ENCODE data around the gene CCR2.

The CCR2 gene

DNA sequence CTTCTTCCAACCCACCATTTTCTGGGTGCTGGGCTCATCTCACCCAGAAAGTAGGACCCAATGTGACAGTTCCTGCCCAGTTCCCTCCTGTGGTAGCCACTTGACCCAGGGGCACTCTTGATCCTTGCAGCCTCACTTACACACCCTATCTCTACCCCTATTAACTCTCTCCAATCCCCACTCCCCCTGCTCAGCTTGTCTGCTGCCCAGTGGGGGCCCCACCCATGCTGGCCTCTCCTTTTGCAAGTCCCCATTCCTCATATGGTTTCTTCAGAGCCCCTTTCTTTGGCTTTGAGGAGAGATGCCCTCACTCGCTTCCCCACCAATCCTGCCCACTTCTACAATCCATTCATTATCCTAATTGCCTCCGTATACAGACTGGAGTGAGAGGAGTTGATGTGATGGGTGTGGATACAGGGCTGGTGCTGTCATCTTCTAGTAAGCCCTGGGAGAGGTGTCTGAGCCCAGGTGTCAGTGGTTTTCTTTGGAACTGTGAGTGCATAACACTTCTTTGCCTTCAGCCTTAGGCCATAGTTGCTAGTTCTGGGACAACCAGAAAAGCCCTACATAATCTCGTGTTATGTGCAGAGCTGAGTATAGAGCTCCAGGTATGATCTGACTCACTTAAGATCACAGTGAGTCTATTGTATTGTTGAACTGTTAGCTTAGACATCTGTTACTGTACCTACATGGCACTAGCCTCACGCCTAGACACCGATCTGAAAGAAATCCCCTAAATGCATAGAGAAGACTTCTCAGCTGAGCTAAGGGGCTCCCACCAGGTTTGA, 12.0 kb downstream of the CCR2 start:
- TF ChIP-seq TEAD4 (IDR thresholded peaks at IDR 0.05) (no peak), YY1 (IDR thresholded peaks at IDR 0.05; ENCODE audit: low read depth) (no peak), RAD21 (IDR thresholded peaks at IDR 0.05; ENCODE audit: low read depth) (no peak), ZBTB7A (IDR thresholded peaks at IDR 0.05; ENCODE audit: low read depth) (no peak), TAF1 (IDR thresholded peaks at IDR 0.05; ENCODE audit: low read depth) (no peak), TCF12 (IDR thresholded peaks at IDR 0.05; ENCODE audit: low read depth) (no peak), FOXM1 (IDR thresholded peaks at IDR 0.05; ENCODE audit: borderline replicate concordance, low read depth) (no peak), EGR1 (IDR thresholded peaks at IDR 0.05) (no peak), CEBPB (IDR thresholded peaks at IDR 0.05) (no peak), EP300 (IDR thresholded peaks at IDR 0.05; ENCODE audit: borderline replicate concordance) (no peak), NFIC (IDR thresholded peaks at IDR 0.05) (no peak), CREB1 (IDR thresholded peaks at IDR 0.05; ENCODE audit: low read depth) (no peak), USF1 (IDR thresholded peaks at IDR 0.05) (no peak)
- TF ChIP-seq, protein P1, sequence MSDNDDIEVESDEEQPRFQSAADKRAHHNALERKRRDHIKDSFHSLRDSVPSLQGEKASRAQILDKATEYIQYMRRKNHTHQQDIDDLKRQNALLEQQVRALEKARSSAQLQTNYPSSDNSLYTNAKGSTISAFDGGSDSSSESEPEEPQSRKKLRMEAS (IDR thresholded peaks at IDR 0.05): no peak
- TF ChIP-seq, protein P2, sequence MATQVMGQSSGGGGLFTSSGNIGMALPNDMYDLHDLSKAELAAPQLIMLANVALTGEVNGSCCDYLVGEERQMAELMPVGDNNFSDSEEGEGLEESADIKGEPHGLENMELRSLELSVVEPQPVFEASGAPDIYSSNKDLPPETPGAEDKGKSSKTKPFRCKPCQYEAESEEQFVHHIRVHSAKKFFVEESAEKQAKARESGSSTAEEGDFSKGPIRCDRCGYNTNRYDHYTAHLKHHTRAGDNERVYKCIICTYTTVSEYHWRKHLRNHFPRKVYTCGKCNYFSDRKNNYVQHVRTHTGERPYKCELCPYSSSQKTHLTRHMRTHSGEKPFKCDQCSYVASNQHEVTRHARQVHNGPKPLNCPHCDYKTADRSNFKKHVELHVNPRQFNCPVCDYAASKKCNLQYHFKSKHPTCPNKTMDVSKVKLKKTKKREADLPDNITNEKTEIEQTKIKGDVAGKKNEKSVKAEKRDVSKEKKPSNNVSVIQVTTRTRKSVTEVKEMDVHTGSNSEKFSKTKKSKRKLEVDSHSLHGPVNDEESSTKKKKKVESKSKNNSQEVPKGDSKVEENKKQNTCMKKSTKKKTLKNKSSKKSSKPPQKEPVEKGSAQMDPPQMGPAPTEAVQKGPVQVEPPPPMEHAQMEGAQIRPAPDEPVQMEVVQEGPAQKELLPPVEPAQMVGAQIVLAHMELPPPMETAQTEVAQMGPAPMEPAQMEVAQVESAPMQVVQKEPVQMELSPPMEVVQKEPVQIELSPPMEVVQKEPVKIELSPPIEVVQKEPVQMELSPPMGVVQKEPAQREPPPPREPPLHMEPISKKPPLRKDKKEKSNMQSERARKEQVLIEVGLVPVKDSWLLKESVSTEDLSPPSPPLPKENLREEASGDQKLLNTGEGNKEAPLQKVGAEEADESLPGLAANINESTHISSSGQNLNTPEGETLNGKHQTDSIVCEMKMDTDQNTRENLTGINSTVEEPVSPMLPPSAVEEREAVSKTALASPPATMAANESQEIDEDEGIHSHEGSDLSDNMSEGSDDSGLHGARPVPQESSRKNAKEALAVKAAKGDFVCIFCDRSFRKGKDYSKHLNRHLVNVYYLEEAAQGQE (IDR thresholded peaks at IDR 0.05; ENCODE audit: low read depth): no peak

GRCh38 chr3:46367811-46368210, 13.9 kb downstream of the CCR2 start:
- no peak for TF ChIP-seq NFIC (IDR thresholded peaks at IDR 0.05)
- TF ChIP-seq, protein P2 (IDR thresholded peaks at IDR 0.05; ENCODE audit: low read depth): no peak
- no peak for TF ChIP-seq CREB1 (IDR thresholded peaks at IDR 0.05; ENCODE audit: low read depth)
- no peak for TF ChIP-seq ZBTB7A (IDR thresholded peaks at IDR 0.05; ENCODE audit: low read depth)
- TF ChIP-seq CEBPB (IDR thresholded peaks at IDR 0.05): no peak
- no peak for TF ChIP-seq USF1 (IDR thresholded peaks at IDR 0.05)
- TF ChIP-seq EGR1 (IDR thresholded peaks at IDR 0.05): no peak
- TF ChIP-seq EP300 (IDR thresholded peaks at IDR 0.05; ENCODE audit: borderline replicate concordance): no peak
- TF ChIP-seq TEAD4 (IDR thresholded peaks at IDR 0.05): no peak
- no peak for TF ChIP-seq TAF1 (IDR thresholded peaks at IDR 0.05; ENCODE audit: low read depth)
- TF ChIP-seq, protein P1 (IDR thresholded peaks at IDR 0.05): no peak
- TF ChIP-seq TCF12 (IDR thresholded peaks at IDR 0.05; ENCODE audit: low read depth): no peak
- TF ChIP-seq YY1 (IDR thresholded peaks at IDR 0.05; ENCODE audit: low read depth): no peak
- TF ChIP-seq RAD21 (IDR thresholded peaks at IDR 0.05; ENCODE audit: low read depth): no peak
- TF ChIP-seq FOXM1 (IDR thresholded peaks at IDR 0.05; ENCODE audit: borderline replicate concordance, low read depth): no peak

GRCh38 chr3:46368569-46368968, 14.7 kb downstream of the CCR2 start:
- TF ChIP-seq CREB1 (IDR thresholded peaks at IDR 0.05; ENCODE audit: low read depth) (no peak), RAD21 (IDR thresholded peaks at IDR 0.05; ENCODE audit: low read depth) (peak; percentile 40)

- TF ChIP-seq FOXM1 (IDR thresholded peaks at IDR 0.05; ENCODE audit: borderline replicate concordance, low read depth) (no peak), CEBPB (IDR thresholded peaks at IDR 0.05) (no peak), NFIC (IDR thresholded peaks at IDR 0.05) (no peak), TEAD4 (IDR thresholded peaks at IDR 0.05) (no peak), EP300 (IDR thresholded peaks at IDR 0.05; ENCODE audit: borderline replicate concordance) (no peak), CREB1 (IDR thresholded peaks at IDR 0.05; ENCODE audit: low read depth) (no peak), ZBTB7A (IDR thresholded peaks at IDR 0.05; ENCODE audit: low read depth) (no peak), TAF1 (IDR thresholded peaks at IDR 0.05; ENCODE audit: low read depth) (no peak), YY1 (IDR thresholded peaks at IDR 0.05; ENCODE audit: low read depth) (no peak), USF1 (IDR thresholded peaks at IDR 0.05) (no peak), RAD21 (IDR thresholded peaks at IDR 0.05; ENCODE audit: low read depth) (no peak), EGR1 (IDR thresholded peaks at IDR 0.05) (no peak), TCF12 (IDR thresholded peaks at IDR 0.05; ENCODE audit: low read depth) (no peak)
- TF ChIP-seq, protein P1 (IDR thresholded peaks at IDR 0.05): no peak
- TF ChIP-seq, protein P2 (IDR thresholded peaks at IDR 0.05; ENCODE audit: low read depth): no peak
These were observed 15.2 kb downstream of the CCR2 start for GRCh38 chr3:46369151-46369550.

Measured in Ishikawa (cell line).